HG02938 (cell line): ENCODE measurements around the gene L3MBTL4.
"Not testable (repeated sequence)": the region's sequence is repeated elsewhere in the genome, so short reads cannot be mapped to it uniquely, and the experiment has no call there.

Experiments
- ATAC-seq: cut with Tn5 transposase; IDR thresholded peaks from one replicate; pipeline ENCODE4 v1.9.1; 2021; ENCODE audit warnings: mild to moderate bottlenecking, moderate library complexity; ENCODE audit not compliant: unreplicated experiment

The L3MBTL4 gene

GRCh38 chr18:6315517-6316331, 99.0 kb downstream of the L3MBTL4 start:
- ATAC-seq: peak; percentile 54

- ATAC-seq: no peak
Observed at GRCh38 chr18:6313415-6313814, 101.3 kb downstream of the L3MBTL4 start.

- no peak for ATAC-seq
Observed at GRCh38 chr18:6311456-6312215, 103.1 kb downstream of the L3MBTL4 start.

DNA sequence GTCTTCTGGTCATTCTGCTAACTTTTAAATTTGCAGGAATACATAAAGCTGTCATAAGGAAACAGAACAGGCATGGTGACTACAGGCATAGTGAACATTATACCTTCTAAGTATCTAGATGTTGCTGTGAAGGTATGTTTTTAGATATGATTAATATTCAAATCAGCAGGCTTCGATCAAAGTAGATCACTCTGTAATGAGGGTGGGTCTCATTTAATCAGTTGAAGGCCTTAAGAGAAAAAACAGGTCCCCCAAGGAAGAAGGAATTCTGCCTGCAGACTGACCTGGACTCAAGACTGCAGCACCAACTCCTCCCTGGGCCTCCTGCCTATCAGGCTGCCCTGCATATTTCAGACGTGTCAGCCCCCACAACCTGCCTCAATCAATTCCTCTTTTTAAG, 104.0 kb downstream of the L3MBTL4 start:
- ATAC-seq: no peak

DNA sequence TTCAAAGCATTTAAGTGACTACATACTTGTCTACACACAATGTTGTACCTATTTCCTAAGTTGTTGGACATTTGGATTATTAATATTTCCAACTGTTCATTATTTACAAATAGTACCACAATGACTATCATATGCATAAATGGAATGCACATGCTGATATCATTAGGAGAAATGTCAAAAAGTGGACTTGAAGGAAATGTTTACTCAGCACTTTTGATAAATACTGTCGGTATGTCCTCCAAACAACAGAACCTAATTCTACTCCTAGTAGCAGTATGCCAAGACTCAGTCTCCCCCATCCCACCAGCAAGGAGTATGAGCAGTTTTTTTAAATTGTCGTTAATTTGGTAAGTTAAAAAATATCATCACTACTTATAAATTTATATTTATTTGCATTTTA, 116.8 kb downstream of the L3MBTL4 start:
- no peak for ATAC-seq

- ATAC-seq: no peak
Observed at GRCh38 chr18:6294148-6294784, 120.4 kb downstream of the L3MBTL4 start.

DNA sequence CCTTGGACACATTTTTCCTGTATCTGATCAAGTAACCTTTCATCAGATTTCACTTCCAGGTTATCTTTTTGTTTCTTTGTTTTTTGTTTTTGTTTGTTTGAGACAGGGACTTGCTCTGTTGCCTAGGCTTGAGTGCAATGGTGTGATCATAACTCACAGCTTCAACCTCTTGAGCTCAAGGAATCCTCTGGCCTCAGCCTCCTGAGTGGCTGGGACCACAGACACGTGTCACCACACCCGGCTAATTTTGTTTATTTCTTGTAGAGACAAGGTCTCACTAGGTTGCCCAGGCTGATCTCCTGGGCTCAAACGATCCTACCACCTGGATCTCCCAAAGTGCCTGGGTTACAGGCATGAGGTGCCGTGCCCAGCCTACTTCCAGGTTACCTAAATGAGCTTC, 124.9 kb downstream of the L3MBTL4 start:
- ATAC-seq: no peak

DNA sequence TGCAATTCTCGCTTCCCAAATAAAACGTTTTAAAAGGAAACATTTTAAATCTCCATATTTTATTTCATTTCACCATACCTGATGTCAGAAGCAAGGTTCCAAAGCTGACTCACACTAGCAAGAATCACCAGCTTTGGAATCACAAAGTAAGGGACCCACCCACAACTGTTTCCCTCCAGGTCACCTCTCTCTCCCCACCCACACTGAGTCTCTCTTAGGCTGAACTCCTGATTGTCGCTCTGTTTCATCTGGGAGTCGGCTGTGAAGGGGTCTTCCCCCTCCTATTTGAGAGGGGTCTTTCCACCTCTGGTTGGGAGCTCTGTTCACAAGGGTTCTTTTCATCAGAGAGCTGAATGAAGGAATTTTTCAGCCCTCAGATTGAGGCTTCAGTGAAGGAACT, 128.1 kb downstream of the L3MBTL4 start:
- ATAC-seq: no peak

DNA sequence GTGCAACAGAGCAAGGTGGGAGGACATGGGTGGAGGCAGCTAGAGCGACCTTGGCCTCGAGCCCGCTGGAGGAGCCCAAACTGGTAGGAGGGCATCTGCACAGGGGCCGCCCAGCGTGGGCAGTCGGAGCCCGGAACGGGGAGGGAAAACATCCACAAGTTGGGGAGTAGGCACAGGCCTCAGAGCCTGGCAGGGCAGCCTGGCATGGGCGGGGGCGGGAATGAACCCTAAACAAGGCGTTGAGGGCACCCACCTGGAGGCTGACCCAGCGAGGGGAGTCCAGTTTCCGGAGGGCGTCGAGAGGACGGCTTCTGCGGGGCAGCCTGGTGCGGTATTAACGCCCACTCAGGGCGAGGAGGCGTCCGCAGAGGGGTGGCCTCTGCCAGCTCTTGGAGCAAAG, 129.9 kb downstream of the L3MBTL4 start:
- ATAC-seq: no peak

- no peak for ATAC-seq
Observed at GRCh38 chr18:6284300-6284699, 130.4 kb downstream of the L3MBTL4 start.

DNA sequence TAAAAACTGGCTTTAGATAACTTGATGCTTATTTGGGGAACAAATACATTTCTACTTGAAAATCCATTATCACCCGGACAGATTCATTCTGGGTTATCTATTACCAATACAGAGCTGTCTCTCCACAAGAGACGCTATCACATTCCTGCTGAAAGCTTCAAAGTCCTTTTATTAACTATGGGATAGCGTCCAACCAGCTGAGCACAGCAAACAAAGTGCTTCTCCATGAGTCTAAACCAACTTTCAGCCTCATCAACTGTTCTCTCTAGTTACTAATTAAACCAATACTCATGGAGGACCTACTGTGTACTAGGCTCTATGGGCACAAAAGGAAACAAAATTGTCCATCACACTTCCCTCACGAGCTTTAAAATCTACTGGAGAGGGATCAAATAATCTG, 132.8 kb downstream of the L3MBTL4 start:
- ATAC-seq: no peak

DNA sequence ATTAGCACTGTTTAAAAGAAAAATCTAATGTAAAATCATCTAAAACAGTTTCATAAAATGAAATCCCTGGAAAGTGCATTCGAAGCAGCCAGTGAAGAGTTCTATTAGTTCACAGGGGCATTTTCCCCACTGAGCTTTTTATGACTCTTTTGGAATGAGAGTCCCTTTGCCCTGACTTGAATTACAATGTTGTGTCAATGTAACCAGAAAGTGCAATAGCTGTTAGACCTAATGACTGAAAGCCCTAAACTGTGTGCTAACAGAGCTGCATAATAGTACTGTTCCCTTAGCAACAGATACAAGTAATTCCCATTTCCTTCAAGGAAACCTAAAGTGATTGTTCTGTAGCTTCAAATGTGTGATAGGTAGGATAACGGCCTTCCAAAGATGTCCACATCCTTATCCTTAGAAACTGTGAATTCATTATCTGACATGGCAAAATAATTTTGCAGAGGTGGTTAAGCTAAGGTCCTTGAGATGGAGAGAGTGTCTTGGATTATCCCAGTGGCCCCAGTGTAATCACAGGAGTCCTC, 134.4 kb downstream of the L3MBTL4 start:
- no peak for ATAC-seq

- no peak for ATAC-seq
Observed at GRCh38 chr18:6279308-6279707, 135.4 kb downstream of the L3MBTL4 start.

- ATAC-seq: no peak
Observed at GRCh38 chr18:6273423-6273822, 141.3 kb downstream of the L3MBTL4 start.

- not testable (repeated sequence) for ATAC-seq
Observed at GRCh38 chr18:6272144-6272543, 142.6 kb downstream of the L3MBTL4 start.

GRCh38 chr18:6271585-6271984, 143.1 kb downstream of the L3MBTL4 start:
- no peak for ATAC-seq

- ATAC-seq: peak; percentile 89
Observed at GRCh38 chr18:6270771-6271216, 143.9 kb downstream of the L3MBTL4 start.

DNA sequence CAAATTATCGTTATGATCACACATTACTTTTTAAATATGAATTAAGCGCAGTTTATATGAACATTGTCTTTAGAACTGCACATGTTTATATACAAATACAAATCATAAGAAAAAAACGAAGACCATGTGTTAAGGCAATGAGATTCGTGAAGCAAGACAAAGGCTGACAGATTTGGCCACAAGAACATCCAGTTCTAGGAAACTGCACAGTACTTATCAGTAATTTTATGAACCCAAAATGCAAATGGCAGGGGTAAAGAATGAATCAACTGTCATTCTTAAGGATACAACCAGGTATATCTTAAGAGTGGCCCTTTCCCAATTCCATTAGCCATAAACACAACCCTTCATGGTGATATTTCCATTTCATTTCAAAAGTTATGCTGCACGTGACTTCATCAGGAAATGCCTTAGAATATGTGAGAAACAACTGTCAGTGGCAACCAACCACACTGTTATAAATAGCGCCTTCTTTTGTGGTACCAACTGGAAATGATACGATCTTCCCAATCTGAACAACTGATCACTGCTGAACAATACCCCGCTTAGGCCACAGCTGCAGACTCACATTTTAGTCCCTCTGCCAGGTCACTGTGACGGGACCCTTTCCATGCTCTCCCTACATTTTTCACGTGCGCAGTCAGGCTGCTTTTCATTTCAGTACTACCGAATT, 144.9 kb downstream of the L3MBTL4 start:
- ATAC-seq: no peak

- no peak for ATAC-seq
Observed at GRCh38 chr18:6266212-6266611, 148.5 kb downstream of the L3MBTL4 start.

GRCh38 chr18:6261938-6262337, 152.8 kb downstream of the L3MBTL4 start:
- no peak for ATAC-seq

DNA sequence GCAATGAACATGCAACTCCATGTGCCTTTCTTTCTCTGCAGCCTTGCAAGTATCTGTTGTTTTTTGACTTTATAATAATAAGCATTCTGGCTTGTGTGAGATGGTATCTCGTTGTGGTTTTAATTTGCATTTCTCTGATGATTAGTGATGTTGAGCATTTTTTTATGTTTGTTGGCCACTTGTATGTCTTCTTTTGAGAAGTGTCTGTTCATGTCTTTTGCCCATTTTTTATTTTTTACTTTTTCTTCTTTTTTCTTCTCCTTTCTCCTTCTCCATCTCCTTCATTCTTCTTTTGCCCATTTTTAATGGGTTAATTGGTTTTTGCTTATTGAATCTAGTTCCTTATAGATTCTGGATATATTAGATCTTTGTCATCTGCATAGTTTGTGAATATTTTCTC, 155.4 kb downstream of the L3MBTL4 start:
- ATAC-seq: not testable (repeated sequence)
